GM21515 (cell line): ENCODE data around the gene DUSP22.
"Not testable (repeated sequence)": the region's sequence is repeated elsewhere in the genome, so short reads cannot be mapped to it uniquely, and the experiment has no call there.

Experiments
- ATAC-seq: cut with Tn5 transposase; IDR thresholded peaks from one replicate; pipeline ENCODE4 v1.9.1; 2021; ENCODE audit not compliant: unreplicated experiment

Gene DUSP22

DNA sequence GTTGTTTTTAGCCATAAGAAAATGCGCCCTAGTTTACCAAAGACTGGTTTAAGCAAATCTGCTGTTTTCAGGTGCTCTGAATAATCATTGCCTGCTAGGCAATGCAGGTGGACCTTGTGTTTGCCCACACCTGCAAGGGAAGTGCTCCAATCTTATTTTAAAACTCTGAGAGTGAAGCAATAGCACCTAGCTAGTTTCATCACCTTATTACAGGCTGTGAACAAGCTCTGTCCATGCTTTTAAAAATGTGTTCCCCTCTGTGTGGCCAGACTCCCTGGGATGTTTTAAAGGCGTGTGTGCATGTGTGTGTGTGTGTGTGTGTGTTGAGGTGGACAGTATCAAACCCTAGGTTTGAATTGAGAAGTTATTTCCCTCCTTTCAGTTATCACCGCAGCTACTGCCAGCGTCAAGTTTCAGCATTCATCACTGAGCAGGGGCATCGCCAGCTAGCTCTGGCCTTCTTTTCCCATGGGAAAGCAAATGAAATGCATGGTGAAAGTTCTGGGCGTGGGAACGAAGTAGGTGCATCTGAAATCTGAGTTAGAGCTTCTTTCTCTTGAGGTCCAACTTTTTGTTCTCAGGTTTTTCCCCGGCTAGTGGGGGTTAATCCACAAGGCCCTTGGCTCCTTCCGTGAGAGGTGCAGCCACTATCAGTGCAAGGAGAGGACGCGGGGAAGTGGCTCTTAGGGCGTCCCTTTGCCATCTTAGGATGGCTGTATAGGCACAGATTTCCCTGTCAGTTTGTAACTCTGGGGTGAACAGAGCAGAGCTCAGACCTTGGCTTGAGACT lies 30.8 kb downstream of the DUSP22 start:
- ATAC-seq: no peak

DNA sequence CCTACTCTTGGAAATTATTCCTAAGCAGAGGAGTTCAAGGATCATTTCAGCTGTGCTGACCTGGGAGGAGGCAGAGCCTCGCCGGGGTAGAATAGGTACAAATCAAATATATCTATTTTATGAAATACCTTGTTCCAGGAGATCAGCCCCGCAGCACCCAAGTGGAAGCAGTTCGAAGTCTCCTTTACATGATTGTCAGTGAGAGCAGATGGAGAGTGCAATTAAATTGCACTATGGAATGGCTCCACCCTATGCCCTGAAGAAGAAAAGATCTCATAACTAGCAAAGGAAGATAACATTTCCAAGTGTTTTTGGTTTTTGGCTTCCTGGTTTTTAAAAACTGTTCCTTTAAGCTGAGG lies 31.4 kb downstream of the DUSP22 start:
- ATAC-seq: no peak

DNA sequence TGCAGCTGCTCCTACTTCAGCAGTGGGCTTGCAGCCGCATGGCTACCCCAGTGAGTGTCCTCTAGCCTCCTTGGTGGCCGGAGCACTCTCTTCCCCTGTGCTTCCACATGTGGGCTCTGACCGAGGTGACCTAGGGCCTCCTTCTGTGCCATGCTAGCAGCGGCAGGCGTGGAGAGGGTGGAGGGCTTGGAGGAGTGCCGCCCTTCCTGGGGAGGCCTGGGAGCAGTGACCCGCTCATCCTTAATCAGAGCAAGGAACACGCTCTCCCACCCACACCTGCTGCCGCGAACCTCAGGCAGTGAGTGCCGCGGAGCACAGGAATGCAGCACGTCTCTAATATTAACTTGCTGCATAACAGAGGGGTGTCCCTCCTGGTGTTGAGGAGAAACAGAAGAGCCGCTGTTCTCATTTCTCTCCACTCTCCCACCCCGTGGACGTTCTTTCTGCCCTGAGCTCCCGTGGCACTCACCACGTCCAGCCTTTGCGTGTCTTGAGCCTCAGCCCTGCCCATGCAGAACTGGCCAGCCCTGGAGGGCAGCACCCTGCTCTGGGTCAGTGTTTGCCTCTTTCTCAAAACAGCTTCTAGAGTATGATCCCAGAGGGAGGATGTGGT lies 31.9 kb downstream of the DUSP22 start:
- no peak for ATAC-seq

GRCh38 chr6:324729-325125 lies 32.4 kb downstream of the DUSP22 start:
- no peak for ATAC-seq

DNA sequence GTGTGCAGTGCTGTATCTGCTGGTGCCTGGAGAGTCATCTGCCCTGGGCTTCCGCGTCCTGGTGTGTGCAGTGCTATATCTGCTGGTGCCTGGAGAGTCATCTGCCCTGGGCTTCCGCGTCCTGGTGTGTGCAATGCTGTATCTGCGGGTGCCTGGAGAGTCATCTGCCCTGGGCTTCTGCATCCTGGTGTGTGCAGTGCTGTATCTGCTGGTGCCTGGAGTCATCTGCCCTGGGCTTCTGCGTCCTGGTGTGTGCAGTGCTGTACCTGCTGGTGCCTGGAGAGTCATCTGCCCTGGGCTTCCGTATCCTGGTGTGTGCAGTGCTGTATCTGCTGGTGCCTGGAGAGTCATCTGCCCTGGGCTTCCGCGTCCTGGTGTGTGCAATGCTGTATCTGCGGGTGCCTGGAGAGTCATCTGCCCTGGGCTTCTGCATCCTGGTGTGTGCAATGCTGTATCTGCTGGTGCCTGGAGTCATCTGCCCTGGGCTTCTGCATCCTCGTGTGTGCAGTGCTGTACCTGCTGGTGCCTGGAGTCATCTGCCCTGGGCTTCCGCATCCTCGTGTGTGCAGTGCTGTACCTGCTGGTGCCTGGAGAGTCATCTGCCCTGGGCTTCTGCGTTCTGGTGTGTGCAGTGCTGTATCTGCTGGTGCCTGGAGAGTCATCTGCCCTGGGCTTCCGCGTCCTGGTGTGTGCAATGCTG lies 33.0 kb downstream of the DUSP22 start:
- not testable (repeated sequence) for ATAC-seq

- not testable (repeated sequence) for ATAC-seq
These were observed 33.8 kb downstream of the DUSP22 start for GRCh38 chr6:326066-326465.

- no peak for ATAC-seq
These were observed 34.7 kb downstream of the DUSP22 start for GRCh38 chr6:326896-327537.

- ATAC-seq: peak; percentile 0
These were observed 35.3 kb downstream of the DUSP22 start for GRCh38 chr6:327538-328116.

- ATAC-seq: peak; percentile 73
These were observed 35.9 kb downstream of the DUSP22 start for GRCh38 chr6:328136-328670.

- no peak for ATAC-seq
These were observed 36.6 kb downstream of the DUSP22 start for GRCh38 chr6:328924-329323.

DNA sequence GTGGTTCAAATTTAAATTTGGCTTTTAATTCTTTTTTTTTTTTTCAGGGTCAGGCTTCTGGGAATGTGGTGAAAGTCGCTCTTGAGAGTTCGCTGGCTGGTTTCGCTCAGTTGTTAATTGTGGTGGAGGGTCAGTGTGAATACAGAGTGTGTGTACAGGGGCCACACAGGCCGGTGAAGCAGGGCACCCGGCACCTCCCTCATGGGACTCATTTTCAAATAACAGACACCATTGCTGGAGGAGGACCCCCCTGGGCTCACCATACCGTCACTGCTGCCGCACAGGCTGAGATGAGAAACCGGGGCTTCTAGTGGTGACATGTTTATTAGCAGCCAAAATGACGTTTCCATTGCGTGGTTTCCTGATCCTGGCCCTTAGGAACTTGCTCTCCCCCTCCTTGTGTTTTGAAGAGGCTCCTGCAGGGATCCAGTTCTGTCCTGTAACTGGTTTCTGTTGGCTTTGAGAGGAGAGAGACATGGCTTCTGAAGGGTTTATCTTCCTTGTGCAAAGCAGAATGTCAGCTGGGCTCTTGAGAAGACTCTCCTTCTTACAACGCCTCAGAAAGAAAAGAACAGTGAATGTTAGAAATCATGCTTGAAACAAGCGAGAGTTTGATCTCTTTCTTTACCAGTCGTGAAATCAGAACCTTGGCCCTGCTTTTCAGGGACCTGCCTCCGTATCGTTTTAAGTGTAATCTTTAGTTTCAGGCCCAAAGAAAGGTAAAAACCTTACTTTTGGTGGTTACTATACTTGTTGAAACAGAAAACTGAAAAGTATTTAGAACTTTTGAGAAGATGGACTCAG lies 37.8 kb downstream of the DUSP22 start:
- no peak for ATAC-seq

GRCh38 chr6:330948-331347 lies 38.7 kb downstream of the DUSP22 start:
- ATAC-seq: no peak

DNA sequence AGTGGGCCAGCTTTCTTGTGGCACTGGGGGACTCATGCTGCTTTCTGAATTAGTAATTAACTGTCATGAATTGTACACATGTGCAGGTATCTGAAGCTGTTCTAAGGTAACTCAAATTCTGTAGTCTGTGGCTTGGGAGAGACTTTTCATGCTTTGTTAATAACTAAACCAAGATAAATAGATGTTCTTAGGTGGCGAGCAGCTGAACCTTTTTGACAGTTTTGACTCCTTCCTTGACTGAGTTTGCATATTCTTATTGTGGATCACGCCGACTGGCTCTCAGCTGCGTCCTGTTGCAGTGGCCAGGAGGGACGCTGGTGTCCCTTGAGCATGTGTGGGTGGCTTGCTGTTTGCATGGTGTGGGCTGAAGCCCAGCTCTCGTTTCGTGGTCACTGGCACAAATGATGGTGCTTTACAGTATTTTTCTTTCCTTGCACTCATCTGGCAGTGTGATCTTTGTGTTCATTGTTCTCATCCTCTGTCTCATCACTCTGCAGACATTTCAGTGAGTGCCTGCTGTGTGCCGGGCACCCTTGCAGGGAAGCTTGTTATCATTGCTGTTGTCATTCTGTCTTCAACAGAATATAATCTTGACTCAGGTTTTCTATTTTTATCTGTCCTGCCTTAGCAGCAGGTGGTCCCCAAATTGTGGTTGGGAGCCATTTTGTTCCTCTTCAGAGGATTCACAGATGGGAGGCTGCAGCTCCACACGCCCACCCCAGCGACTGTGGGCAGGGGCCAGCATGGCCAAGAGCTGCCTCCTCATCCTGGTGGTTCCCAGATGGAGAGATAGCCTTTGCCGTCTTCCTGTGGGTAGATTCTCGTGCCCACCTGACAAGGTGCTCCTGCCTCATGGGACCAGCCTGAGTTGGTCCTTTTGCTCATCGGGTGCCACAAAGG lies 39.6 kb downstream of the DUSP22 start:
- ATAC-seq: peak; percentile 32

GRCh38 chr6:332671-333070 lies 40.4 kb downstream of the DUSP22 start:
- no peak for ATAC-seq

- no peak for ATAC-seq
These were observed 41.2 kb downstream of the DUSP22 start for GRCh38 chr6:333379-334002.

DNA sequence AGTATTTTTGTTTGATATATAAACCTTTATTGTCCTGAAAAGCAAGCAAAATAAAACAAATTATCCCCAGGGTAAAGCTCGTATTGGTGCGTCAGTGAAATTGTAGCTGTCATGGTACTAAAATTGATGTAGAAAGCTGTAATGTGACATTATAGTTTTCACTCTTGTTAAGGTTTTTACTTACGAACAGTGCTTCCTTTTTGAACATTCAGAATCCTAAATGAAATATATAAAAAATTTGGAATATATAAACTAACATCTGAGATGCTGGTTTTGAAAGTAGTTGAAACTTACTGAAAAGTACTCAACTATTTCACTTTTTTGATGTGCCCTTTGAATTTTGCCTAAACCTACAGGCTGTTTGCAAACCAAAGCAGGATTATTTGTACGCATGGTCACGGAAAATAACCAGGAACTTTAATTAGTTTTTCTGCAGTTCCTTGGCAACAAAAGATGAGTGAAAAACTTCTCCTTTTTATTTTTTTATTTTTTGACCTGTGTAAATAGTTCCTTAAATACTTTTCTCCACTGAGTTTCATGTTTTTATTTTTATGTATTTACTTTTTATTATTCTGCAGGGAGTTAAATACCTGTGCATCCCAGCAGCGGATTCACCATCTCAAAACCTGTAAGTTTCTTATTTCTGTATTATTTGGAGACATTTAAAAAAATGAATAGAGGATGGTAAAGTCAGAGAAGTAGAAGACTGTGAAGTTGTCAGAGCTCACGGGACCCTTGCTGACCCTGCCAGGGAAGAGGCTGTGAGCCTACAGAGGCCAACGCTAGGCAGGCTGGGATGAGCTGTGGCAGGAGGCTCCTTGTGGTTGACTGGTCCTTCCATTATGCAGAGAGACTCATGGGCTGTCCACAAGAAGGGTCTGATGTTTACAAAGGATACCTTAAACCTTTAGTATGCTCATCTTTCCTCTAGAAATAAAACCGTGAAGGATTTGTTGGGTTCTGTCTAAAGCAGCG lies 42.5 kb downstream of the DUSP22 start:
- no peak for ATAC-seq

DNA sequence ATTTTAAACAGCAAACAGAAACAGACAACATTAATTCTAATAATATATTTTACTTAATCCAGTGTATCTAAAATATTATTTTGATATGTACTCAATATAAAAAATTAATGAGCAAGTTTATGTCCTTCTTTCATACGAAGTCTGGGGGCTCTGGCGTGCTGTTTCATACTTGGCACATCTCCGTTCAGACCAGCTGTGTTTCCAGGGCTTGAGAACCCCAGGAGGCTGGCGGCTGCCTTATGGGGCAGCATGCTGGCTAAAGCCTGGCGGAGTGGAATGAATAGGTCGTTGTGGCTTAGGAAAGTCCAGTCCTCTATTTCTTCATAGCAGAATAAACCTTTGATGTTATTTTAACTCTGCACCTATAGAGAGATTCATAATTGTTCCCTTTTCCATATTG lies 43.3 kb downstream of the DUSP22 start:
- no peak for ATAC-seq
